H7 (cell line): ENCODE measurements around the gene CHL1. TPM values are rescaled to one million over a fixed set of nuclear protein-coding genes. Genes with fewer than 3 reads are reported as not detected.

Experiments
- DNase-seq: peaks from one replicate; pipeline ENCODE4 v3.0.0; 2012
- H3K27me3 ChIP-seq: 2 replicates; pipeline ENCODE4 v1.6.0; 2011; ENCODE audit warnings: mild to moderate bottlenecking, low read length; ENCODE audit not compliant: control insufficient read depth, insufficient read depth
- H3K36me3 ChIP-seq: replicated peaks from 2 replicates; pipeline ENCODE4 v1.5.1; 2011; ENCODE audit warnings: low read length; ENCODE audit not compliant: control insufficient read depth, insufficient read depth
- H3K4me3 ChIP-seq: 2 replicates; pipeline ENCODE4 v1.5.1; 2011; ENCODE audit warnings: low read depth, mild to moderate bottlenecking, control low read depth, low read length, moderate library complexity; ENCODE audit not compliant: insufficient read depth
- total RNA-seq: library from RNA; depleted of rRNA; stranded (reverse); fragments of >200 nt; shearing (Covaris generic); gene quantifications from 2 replicates; pipeline ENCODE4 v1.2.3, GENCODE V29; 2014

The CHL1 gene
- total RNA-seq, 1 experiment from 2014 or later, result 0.28 TPM

DNA sequence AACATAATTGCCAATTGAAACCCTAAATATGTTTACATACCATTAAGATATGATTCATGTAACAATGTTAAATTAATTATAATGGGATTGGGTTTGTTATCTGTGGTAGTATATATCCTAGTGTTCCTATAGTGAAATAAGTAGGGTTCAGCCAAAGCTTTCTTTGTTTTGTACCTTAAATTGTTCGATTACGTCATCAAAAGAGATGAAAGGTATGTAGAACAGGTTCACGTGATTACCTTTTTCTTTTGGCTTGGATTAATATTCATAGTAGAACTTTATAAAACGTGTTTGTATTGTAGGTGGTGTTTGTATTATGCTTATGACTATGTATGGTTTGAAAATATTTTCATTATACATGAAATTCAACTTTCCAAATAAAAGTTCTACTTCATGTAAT lies 212.4 kb downstream of the CHL1 start:
- DNase-seq, result no peak
- Histone ChIP-seq H3K4me3 (no peak overlapping the region), H3K27me3 (no peaks in the 10 kb centered on the region), H3K36me3 (no peaks in the 10 kb centered on the region)

DNA sequence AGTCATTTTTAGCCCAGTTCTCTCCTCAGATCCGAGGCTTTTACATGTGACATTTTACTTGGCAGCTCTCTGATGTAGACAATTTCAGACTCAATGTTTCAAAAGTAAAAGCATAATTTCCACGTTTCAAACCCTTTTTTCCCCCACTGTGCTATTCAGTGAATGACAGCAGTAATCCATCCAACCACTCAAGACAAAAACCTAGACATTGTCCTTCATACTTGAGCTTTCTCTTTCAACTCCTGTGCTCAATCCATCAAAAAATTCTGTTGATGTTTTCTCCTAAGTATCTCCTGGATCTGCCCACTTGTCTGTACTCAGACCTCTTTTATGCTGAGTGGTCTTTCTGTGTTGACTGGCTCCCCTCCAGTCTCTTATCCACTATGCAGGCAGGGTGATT lies 214.7 kb downstream of the CHL1 start:
- DNase-seq, result no peak
- Histone ChIP-seq H3K4me3 (no peak overlapping the region), H3K36me3 (no peaks in the 10 kb centered on the region), H3K27me3 (no peaks in the 10 kb centered on the region)

- no peaks in the 10 kb centered on the region for H3K36me3 ChIP-seq
- no peak overlapping the region for H3K4me3 ChIP-seq
- peaks cover 11% of the 10 kb centered on the region; the same call in 1 of the 2 replicates for H3K27me3 ChIP-seq
- DNase-seq, result no peak
These were observed 217.5 kb downstream of the CHL1 start for GRCh38 chr3:414063-414462.

DNA sequence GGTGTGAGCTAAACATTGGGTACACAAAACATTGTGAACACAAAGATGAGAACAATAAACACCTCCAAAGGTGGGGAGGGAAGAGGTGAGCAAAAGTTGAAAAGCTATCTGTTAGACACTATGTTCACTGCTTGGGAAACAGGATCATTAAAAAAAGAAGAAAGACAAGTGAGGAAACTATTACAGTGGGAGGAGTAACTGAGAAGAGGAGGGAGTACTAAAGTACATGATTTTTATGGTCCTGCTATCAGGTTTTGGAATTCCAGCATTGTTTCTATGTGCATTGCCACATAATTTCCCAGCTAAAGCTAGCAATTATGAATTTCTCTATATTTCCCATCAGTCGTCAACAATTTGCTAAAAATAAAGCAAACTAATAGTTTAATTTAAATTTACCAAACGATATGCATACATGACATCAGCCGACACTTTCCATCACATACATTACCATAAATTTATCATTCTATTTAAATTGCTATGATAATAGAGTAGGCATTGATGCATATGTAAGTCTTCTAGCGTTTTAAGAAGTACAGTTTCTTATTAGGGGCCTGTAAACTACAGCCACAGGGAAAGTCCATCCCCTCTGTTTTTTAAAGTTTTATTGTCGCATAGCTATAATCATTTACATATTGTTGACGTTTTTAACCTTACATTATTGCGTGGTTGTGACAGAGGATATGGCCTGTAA lies 221.8 kb downstream of the CHL1 start:
- Histone ChIP-seq H3K4me3 (no peak overlapping the region), H3K27me3 (peaks cover 23% of the 10 kb centered on the region)
- DNase-seq, result no peak

GRCh38 chr3:420584-420983 lies 224.0 kb downstream of the CHL1 start:
- no peak overlapping the region for H3K4me3 ChIP-seq
- H3K27me3 ChIP-seq, result peaks cover 23% of the 10 kb centered on the region
- H3K36me3 ChIP-seq, result no peaks in the 10 kb centered on the region
- DNase-seq, result no peak

More for the DNA sequence above, 221.8 kb downstream of the CHL1 start:
- H3K36me3 ChIP-seq, result no peaks in the 10 kb centered on the region

GRCh38 chr3:425079-425478 lies 228.5 kb downstream of the CHL1 start:
- Histone ChIP-seq H3K27me3 (peaks cover 8% of the 10 kb centered on the region), H3K4me3 (no peak overlapping the region), H3K36me3 (no peaks in the 10 kb centered on the region)
- no peak for DNase-seq

GRCh38 chr3:426072-426471 lies 229.5 kb downstream of the CHL1 start:
- H3K36me3 ChIP-seq, result no peaks in the 10 kb centered on the region
- DNase-seq, result no peak
- no peak overlapping the region for H3K4me3 ChIP-seq
- peaks cover 2% of the 10 kb centered on the region; the same call in 1 of the 2 replicates for H3K27me3 ChIP-seq

DNA sequence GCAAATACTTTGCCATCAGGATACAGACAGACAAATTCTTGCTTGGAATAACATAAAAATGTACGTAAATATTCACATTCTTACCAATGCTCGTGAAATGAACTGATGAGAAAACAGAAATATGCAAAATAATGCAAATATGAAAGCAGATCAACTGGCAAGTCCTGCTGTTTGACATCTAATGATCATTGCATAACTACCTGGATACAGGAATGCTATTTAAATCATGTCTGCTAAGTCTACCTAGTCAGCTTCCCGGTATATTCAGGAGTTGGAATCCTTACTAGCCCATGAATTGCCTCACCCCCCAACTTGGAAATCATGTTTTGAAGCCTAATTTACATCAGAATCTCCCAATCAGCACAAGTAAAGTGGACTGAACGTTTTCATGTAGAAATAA lies 230.6 kb downstream of the CHL1 start:
- Histone ChIP-seq H3K36me3 (no peaks in the 10 kb centered on the region), H3K4me3 (no peak overlapping the region)

GRCh38 chr3:430186-430585 lies 233.6 kb downstream of the CHL1 start:
- no peaks in the 10 kb centered on the region for H3K36me3 ChIP-seq
- no peak overlapping the region for H3K4me3 ChIP-seq
- peaks cover 5% of the 10 kb centered on the region for H3K27me3 ChIP-seq
- no peak for DNase-seq

More for the DNA sequence above, 230.6 kb downstream of the CHL1 start:
- no peak for DNase-seq
- no peaks in the 10 kb centered on the region; the same call in 1 of the 2 replicates for H3K27me3 ChIP-seq

DNA sequence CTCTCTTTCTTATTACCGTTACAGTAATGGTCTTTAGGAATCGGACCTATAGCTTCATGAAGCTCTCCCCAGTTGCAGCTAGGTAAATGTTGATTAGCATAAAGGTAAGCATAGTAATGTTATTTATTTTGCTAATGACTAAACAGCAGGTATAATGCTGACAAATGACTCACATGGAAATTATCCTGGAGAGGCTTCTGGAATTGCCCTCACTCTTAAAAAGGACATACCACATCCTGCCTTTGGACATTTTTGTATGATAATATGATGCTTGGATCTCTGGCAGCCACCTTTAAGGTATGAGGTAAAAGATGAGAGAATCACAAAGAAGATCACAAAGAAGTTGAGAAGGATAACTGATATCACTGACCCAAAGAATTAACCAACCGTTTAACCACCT lies 238.6 kb downstream of the CHL1 start:
- DNase-seq, result no peak
- H3K4me3 ChIP-seq, result no peak overlapping the region
- H3K27me3 ChIP-seq, result peaks cover 7% of the 10 kb centered on the region
- no peaks in the 10 kb centered on the region for H3K36me3 ChIP-seq

DNA sequence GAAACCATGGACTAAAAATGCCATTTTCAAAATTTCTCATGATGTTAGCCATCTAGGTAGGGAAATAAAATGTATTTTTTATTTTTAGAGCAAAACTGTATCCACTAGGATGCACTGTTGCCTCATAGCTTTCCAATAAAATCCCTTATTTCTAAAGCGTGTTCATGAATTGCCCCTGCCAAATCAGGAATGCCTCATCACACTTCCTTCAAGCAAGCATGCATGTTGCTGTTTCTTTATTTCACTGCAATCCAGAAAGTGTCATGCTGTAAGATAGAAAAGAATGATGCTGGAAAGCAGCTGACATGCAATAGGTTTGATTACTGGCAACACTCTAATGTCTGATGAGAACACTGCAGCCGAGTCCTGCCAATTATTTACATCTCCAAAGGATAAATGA lies 239.5 kb downstream of the CHL1 start:
- Histone ChIP-seq H3K4me3 (no peak overlapping the region), H3K36me3 (no peaks in the 10 kb centered on the region), H3K27me3 (peaks cover 7% of the 10 kb centered on the region)
- DNase-seq, result no peak

GRCh38 chr3:440826-441225 lies 244.3 kb downstream of the CHL1 start:
- H3K4me3 ChIP-seq, result no peak overlapping the region
- no peaks in the 10 kb centered on the region for H3K36me3 ChIP-seq
- no peak for DNase-seq

DNA sequence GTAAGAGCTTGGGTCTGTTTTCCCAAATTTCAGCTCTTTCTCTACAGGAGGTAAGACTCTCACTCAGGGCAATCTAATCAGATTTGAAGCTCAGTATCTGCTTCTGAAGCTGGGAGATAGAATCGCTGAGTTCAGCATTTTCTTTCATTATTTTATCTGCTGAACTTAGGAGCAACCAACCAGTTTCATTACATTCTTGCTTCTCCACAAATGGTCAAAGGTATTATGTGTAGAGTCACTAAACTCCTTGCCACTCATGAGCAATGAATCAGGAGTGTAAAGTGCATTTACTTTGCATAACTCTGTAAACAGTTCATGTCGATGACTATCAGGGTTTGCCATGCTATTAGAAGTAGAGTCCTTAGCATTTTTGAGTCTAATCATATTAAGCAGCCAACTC lies 249.4 kb downstream of the CHL1 start:
- H3K36me3 ChIP-seq, result no peaks in the 10 kb centered on the region
- H3K27me3 ChIP-seq, result no peaks in the 10 kb centered on the region
- no peak overlapping the region for H3K4me3 ChIP-seq
- DNase-seq, result no peak

More at GRCh38 chr3:440826-441225, 244.3 kb downstream of the CHL1 start:
- peaks cover 2% of the 10 kb centered on the region; the same call in 1 of the 2 replicates for H3K27me3 ChIP-seq

GRCh38 chr3:447671-448070 lies 251.1 kb downstream of the CHL1 start:
- no peak overlapping the region for H3K4me3 ChIP-seq
- no peak for DNase-seq
- no peaks in the 10 kb centered on the region for H3K36me3 ChIP-seq
- no peaks in the 10 kb centered on the region for H3K27me3 ChIP-seq

DNA sequence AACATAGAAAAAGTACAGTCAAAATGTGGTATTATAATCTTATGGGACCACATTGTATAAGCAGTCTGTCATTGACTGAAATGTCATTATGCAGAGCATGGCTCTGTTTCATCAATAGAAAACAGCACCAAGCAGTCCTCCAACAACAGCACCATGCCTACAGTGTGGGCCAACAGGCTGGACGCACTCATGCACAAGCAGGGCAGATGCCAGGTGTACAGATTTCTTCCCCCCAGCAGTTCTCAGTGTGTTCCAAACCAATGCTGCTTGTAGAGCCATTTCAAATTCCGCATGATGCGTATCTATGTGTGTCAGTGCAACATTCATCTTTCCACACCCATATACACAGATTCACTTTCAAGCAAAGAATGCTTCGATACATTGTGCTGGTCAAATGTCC lies 253.1 kb downstream of the CHL1 start:
- H3K4me3 ChIP-seq, result no peak overlapping the region
- H3K36me3 ChIP-seq, result no peaks in the 10 kb centered on the region
- H3K27me3 ChIP-seq, result no peaks in the 10 kb centered on the region
- no peak for DNase-seq

DNA sequence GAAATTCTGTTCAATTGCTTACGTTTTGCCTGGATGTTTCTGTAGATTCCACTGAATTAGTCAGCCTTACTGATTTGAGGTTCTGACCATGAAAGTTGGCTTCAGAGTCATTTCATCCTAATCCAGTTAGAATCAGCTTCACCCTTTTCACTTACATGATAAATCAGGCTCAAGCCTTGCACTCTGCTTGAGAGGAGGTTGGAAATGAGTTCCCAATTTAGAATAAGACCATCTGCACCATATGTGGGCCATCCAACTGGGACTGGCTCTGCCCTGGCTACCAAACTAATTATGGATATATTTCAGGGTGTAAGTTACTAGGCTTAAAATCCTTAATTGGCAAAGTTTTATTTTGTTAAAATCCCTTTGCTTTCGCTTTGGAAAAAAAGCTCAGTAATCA lies 255.7 kb downstream of the CHL1 start:
- Histone ChIP-seq H3K4me3 (no peak overlapping the region), H3K27me3 (no peaks in the 10 kb centered on the region), H3K36me3 (no peaks in the 10 kb centered on the region)
- DNase-seq, result no peak
